Left renal cortex interstitium (tissue), 4 donors: ENCODE data around the gene INPP4A. TPM values are rescaled to one million over a fixed set of nuclear protein-coding genes. Genes with fewer than 3 reads are reported as not detected.

Experiments
- DNase-seq, 4 donors: peaks; one replicate each; pipeline ENCODE4 v3.0.0-alpha.2; 2013; ENCODE audit warnings: low read depth in 4 of 4, low spot score in 2 of 4, missing footprints in 1 of 4
- polyA plus RNA-seq, 4 donors: library from polyadenylated mRNA; unstranded; fragments of 120-200 nt; gene quantifications; one replicate each; pipeline ENCODE4 v1.2.1, GENCODE V29; 2013; ENCODE audit not compliant: insufficient read length in 4 of 4

The INPP4A gene
- polyA plus RNA-seq, 4 donors, result 17.4 to 27.6 (median 20.5) TPM

GRCh38 chr2:98508709-98509066 is 64.0 kb downstream of the INPP4A start:
- no peak for DNase-seq

- DNase-seq, result no peak
Measured at GRCh38 chr2:98509542-98510321, 65.1 kb downstream of the INPP4A start.

- no peak for DNase-seq
Measured at GRCh38 chr2:98510322-98510662, 65.6 kb downstream of the INPP4A start.

- DNase-seq, result no peak
Measured at GRCh38 chr2:98511981-98512380, 67.3 kb downstream of the INPP4A start.

GRCh38 chr2:98512699-98513098 is 68.0 kb downstream of the INPP4A start:
- DNase-seq, result no peak

GRCh38 chr2:98514096-98514639 is 69.5 kb downstream of the INPP4A start:
- no peak for DNase-seq

- no peak for DNase-seq
Measured at GRCh38 chr2:98514879-98515249, 70.2 kb downstream of the INPP4A start.

GRCh38 chr2:98515250-98515991 is 70.8 kb downstream of the INPP4A start:
- no peak for DNase-seq

- no peak for DNase-seq
Measured at GRCh38 chr2:98516571-98516970, 71.9 kb downstream of the INPP4A start.

- no peak for DNase-seq
Measured at GRCh38 chr2:98517636-98518035, 73.0 kb downstream of the INPP4A start.

GRCh38 chr2:98518101-98518500 is 73.4 kb downstream of the INPP4A start:
- no peak for DNase-seq

- no peak for DNase-seq
Measured at GRCh38 chr2:98519156-98519555, 74.5 kb downstream of the INPP4A start.

- DNase-seq, result no peak
Measured at GRCh38 chr2:98519851-98520250, 75.2 kb downstream of the INPP4A start.

GRCh38 chr2:98520806-98521205 is 76.1 kb downstream of the INPP4A start:
- DNase-seq, result no peak

GRCh38 chr2:98521266-98521665 is 76.6 kb downstream of the INPP4A start:
- no peak for DNase-seq

- DNase-seq, result no peak
Measured at GRCh38 chr2:98522854-98523253, 78.2 kb downstream of the INPP4A start.

GRCh38 chr2:98524168-98524567 is 79.5 kb downstream of the INPP4A start:
- DNase-seq, result no peak

GRCh38 chr2:98528349-98528748 is 83.7 kb downstream of the INPP4A start:
- no peak for DNase-seq

- DNase-seq, result no peak
Measured at GRCh38 chr2:98530114-98530513, 85.5 kb downstream of the INPP4A start.

GRCh38 chr2:98532756-98533155 is 88.1 kb downstream of the INPP4A start:
- DNase-seq, result no peak

- DNase-seq, result no peak
Measured at GRCh38 chr2:98533547-98533946, 88.9 kb downstream of the INPP4A start.

GRCh38 chr2:98534761-98535160 is 90.1 kb downstream of the INPP4A start:
- no peak for DNase-seq
